Measurements from ENCODE around the gene ABCB9. TPM values are rescaled to one million over a fixed set of nuclear protein-coding genes. Genes with fewer than 3 reads are reported as not detected.

The ABCB9 gene
- polyA plus RNA-seq, 1 experiment, result 6.1 TPM

- TF ChIP-seq CTCF (IDR thresholded peaks at IDR 0.05; ENCODE audit: insufficient read depth, low read depth, low read length), result no peak
- peaks cover 6% of the 10 kb centered on the region; the same call in 1 of the 2 replicates for H3K36me3 ChIP-seq (ENCODE audit: control insufficient read depth, insufficient read depth, low read length)
- ChIA-PET POLR2A (interaction anchor here (0.8 to 1.1 kb wide), 2 partner anchors 249 to 254 kb away, joined by 4 to 5 read pairs; partner anchors contain the start of genes MPHOSPH9 and MTRFR), CTCF (interaction anchor here (0.7 to 1.0 kb wide), 3 partner anchors 19 to 254 kb away, joined by 3 read pairs; no protein-coding TSS in a partner anchor)
- H3K27me3 ChIP-seq (ENCODE audit: control insufficient read depth, insufficient read depth, low read length), result no peaks in the 10 kb centered on the region
- no peak overlapping the region for H3K4me3 ChIP-seq (ENCODE audit: low read depth, low read length)
- no peak for DNase-seq (ENCODE audit: low read depth)
Measured at GRCh38 chr12:122983789-122984515, 17.7 kb upstream of the ABCB9 start.

- Histone ChIP-seq H3K27me3 (ENCODE audit: control insufficient read depth, insufficient read depth, low read length) (no peaks in the 10 kb centered on the region), H3K36me3 (ENCODE audit: control insufficient read depth, insufficient read depth, low read length) (peaks cover 11% of the 10 kb centered on the region), H3K4me3 (ENCODE audit: low read depth, low read length) (no peak overlapping the region)
- TF ChIP-seq CTCF (IDR thresholded peaks at IDR 0.05; ENCODE audit: insufficient read depth, low read depth, low read length), result no peak
- DNase-seq (ENCODE audit: low read depth), result no peak
- CTCF ChIA-PET, result no interaction called here
- POLR2A ChIA-PET, result interaction anchor here (1.1 kb wide), 1 partner anchor 255 kb away, joined by 5 read pairs; no protein-coding TSS in a partner anchor
Measured at GRCh38 chr12:122982963-122983788, 16.9 kb upstream of the ABCB9 start.

GRCh38 chr12:122982477-122982815 is 16.2 kb upstream of the ABCB9 start:
- ChIA-PET POLR2A (interaction anchor here (1.1 kb wide), 1 partner anchor 256 kb away, joined by 5 read pairs; no protein-coding TSS in a partner anchor), CTCF (no interaction called here)

GRCh38 chr12:122981587-122982476 is 15.6 kb upstream of the ABCB9 start:
- POLR2A ChIA-PET, result no interaction called here
- no peak for DNase-seq (ENCODE audit: low read depth)
- Histone ChIP-seq H3K4me3 (ENCODE audit: low read depth, low read length) (peak overlapping the region; percentile 91), H3K36me3 (ENCODE audit: control insufficient read depth, insufficient read depth, low read length) (peaks cover 12% of the 10 kb centered on the region), H3K27me3 (ENCODE audit: control insufficient read depth, insufficient read depth, low read length) (no peaks in the 10 kb centered on the region)
- CTCF ChIA-PET, result interaction anchor here (0.8 kb wide), 1 partner anchor 257 kb away, joined by 3 read pairs; no protein-coding TSS in a partner anchor
- no peak for TF ChIP-seq CTCF (IDR thresholded peaks at IDR 0.05; ENCODE audit: insufficient read depth, low read depth, low read length)

More at GRCh38 chr12:122982477-122982815, 16.2 kb upstream of the ABCB9 start:
- TF ChIP-seq CTCF (IDR thresholded peaks at IDR 0.05; ENCODE audit: insufficient read depth, low read depth, low read length), result no peak
- no peak overlapping the region for H3K4me3 ChIP-seq (ENCODE audit: low read depth, low read length)
- H3K36me3 ChIP-seq (ENCODE audit: control insufficient read depth, insufficient read depth, low read length), result peaks cover 11% of the 10 kb centered on the region
- H3K27me3 ChIP-seq (ENCODE audit: control insufficient read depth, insufficient read depth, low read length), result no peaks in the 10 kb centered on the region
- DNase-seq (ENCODE audit: low read depth), result no peak
